Gastrocnemius medialis (tissue), 4 donors: ENCODE data around the gene GCHFR. TPM values are rescaled to one million over a fixed set of nuclear protein-coding genes. Genes with fewer than 3 reads are reported as not detected.
A peak's percentile ranks its signal among the peaks of the same experiment; 100 is the strongest.

Source experiments
- ATAC-seq, 2 donors: fragments of 150-250 bp; one replicate each; pipeline ENCODE4 v1.9.1; 2016
- DNase-seq, 2 donors: peaks; one replicate each; pipeline ENCODE4 v3.0.0-alpha.2; 2019
- H3K27ac ChIP-seq, 4 donors: fragments of 200-600 bp; sonication (generic); 1 replicate in 1 of 4; 2 replicates in 3 of 4; pipeline ENCODE4 v1.5.1; 2016 to 2018; ENCODE audit warnings: mild to moderate bottlenecking in 2 of 4, moderate library complexity in 1 of 4
- H3K27me3 ChIP-seq, 3 donors: fragments of 200-600 bp; sonication (generic) in 2 of 3; 1 replicate in 1 of 3; 2 replicates in 2 of 3; pipeline versions ENCODE4 v1.5.1 to v1.6.0; 2016 to 2019; ENCODE audit warnings: mild to moderate bottlenecking in 1 of 3, moderate library complexity in 1 of 3
- H3K36me3 ChIP-seq, 2 donors: fragments of 200-600 bp; sonication (generic) in 1 of 2; one replicate each; pipeline ENCODE4 v1.5.1; 2017 to 2018
- H3K4me1 ChIP-seq, 2 donors: fragments of 200-600 bp; sonication (generic) in 1 of 2; one replicate each; pipeline ENCODE4 v1.5.1; 2016 to 2017; ENCODE audit warnings: mild to moderate bottlenecking in 2 of 2
- H3K4me3 ChIP-seq, 4 donors: fragments of 200-600 bp; sonication (generic) in 3 of 4; 1 replicate in 1 of 4; 2 replicates in 3 of 4; pipeline ENCODE4 v1.5.1; 2016 to 2019; ENCODE audit warnings: mild to moderate bottlenecking in 2 of 4
- H3K9me3 ChIP-seq, 3 donors: fragments of 200-600 bp; sonication (generic) in 2 of 3; 1 replicate in 1 of 3; 2 replicates in 2 of 3; pipeline ENCODE4 v1.5.1; 2016 to 2019
- CTCF ChIP-seq, 5 experiments: fragments of 450-650 bp in 3 of 5; fragments of 200-600 bp in 2 of 5; sonication (generic) in 2 of 5; IDR thresholded peaks in 4 of 5; conservative IDR thresholded peaks in 1 of 5; 1 replicate in 4 of 5; 2 replicates in 1 of 5; pipeline ENCODE4 v1.5.1; 2016 to 2019; ENCODE audit warnings: antibody characterized with exemption in 5 of 5, mild to moderate bottlenecking in 3 of 5, moderate library complexity in 3 of 5
- POLR2A ChIP-seq, 2 donors: fragments of 450-650 bp; IDR thresholded peaks; one replicate each; pipeline ENCODE4 v1.6.1; 2017; ENCODE audit warnings: antibody characterized with exemption in 2 of 2, mild to moderate bottlenecking in 2 of 2, moderate library complexity in 2 of 2
- in situ Hi-C, 4 donors: fragments of 200-750 bp; cut with MboI; loops; one replicate each; pipeline versions ENCODE4 v1.15.0 to v1.8.0; 2017; ENCODE audit warnings: low sequenced_read_pairs in 4 of 4
- intact Hi-C: fragments of 100-400 bp; cut with DNase I; formaldehyde crosslinking; loops from one replicate; pipeline ENCODE4 v1.15.1; 2023; ENCODE audit warnings: low total_unique reads
- total RNA-seq, 4 donors: library from RNA; depleted of rRNA; stranded (reverse); fragments of >200 nt; gene quantifications; one replicate each; pipeline versions ENCODE4 v1.1.0 to v1.2.3, GENCODE V29; 2016

GCHFR gene
- total RNA-seq, 4 donors from 2014 or later, result 0.49 to 16.9 (median 14.4) TPM

DNA sequence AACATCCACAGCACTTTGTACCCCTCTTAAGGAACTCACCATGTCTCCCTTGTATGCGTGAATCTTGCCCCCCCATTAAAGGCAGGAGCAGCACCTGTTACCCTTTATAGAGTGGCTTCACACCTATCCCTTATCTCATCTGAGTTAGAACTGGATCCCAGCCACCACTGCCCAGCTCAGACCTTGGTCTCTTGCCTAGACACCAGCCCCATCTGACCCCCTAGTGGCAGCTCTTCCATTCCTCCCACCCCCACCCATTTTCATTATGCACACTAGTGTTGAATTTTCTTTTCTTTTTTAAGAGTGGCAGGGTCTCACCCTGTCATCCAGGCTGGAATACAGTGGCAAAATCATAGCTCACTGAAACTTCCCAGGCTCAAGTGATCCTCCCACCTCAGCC lies 39.8 kb downstream of the GCHFR start:
- in situ Hi-C loops, result loop anchor here in 2 of 4 donors (10.0 kb wide), 1 partner anchor 49 kb away; the partner anchor contains the start of gene RMDN3 (in 2 of the 2)
- H3K9me3 ChIP-seq, result no peaks in the 10 kb centered on the region
- intact Hi-C loops, result loop anchor here (10.0 kb wide), 2 partner anchors 91 to 209 kb away; partner anchors contain the start of genes KNL1 and VPS18
- no peaks in the 10 kb centered on the region for H3K27me3 ChIP-seq
- no peak for DNase-seq
- H3K27ac ChIP-seq, result no peak overlapping the region
- no peak overlapping the region for H3K4me3 ChIP-seq
- TF ChIP-seq CTCF (IDR thresholded peaks at IDR 0.05 in 4 of 5, conservative IDR thresholded peaks at IDR 0.05 in 1 of 5) (no peak), POLR2A (IDR thresholded peaks at IDR 0.05) (no peak)
- H3K36me3 ChIP-seq, result no peaks in the 10 kb centered on the region
- H3K4me1 ChIP-seq, result peaks cover 22 to 44% of the 10 kb centered on the region in 2 donors
- ATAC-seq, result no peak

DNA sequence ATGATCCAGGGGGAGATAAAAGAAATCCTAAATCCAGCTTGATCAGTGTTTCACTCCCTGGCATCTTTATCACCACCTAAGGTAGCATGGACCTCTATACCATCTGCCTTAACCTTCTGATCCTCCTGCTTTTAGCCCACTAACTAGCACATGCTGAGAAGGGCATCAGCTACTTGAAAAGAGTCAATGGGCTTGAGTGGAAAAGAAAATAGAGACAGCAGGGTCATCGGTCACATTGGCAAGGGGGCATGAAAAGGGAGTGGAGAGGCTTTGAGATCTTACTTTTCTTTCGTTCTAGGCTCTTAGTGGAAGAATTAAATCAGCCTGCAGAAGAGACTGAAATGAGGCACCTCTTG lies 42.8 kb downstream of the GCHFR start:
- no peak for TF ChIP-seq CTCF (IDR thresholded peaks at IDR 0.05 in 4 of 5, conservative IDR thresholded peaks at IDR 0.05 in 1 of 5)
- TF ChIP-seq POLR2A (IDR thresholded peaks at IDR 0.05), result no peak
- H3K27me3 ChIP-seq, result no peaks in the 10 kb centered on the region
- in situ Hi-C loops, result loop anchor here in 2 of 4 donors (10.0 kb wide), 1 partner anchor 52 kb away; the partner anchor contains the start of gene RMDN3 (in 2 of the 2)
- peak overlapping the region; percentile 87 to 100 (median 94) for H3K4me3 ChIP-seq
- H3K4me1 ChIP-seq, result peaks cover 19 to 40% of the 10 kb centered on the region in 2 donors
- intact Hi-C loops, result loop anchor here (1.0 to 10.0 kb wide), 4 partner anchors 44 to 212 kb away; partner anchors contain the start of genes GCHFR, KNL1, RAD51 and VPS18
- no peaks in the 10 kb centered on the region for H3K9me3 ChIP-seq
- DNase-seq (no peak), ATAC-seq (no peak)
- peak overlapping the region; percentile 96 to 100 (median 97) for H3K27ac ChIP-seq
- H3K36me3 ChIP-seq, result peaks cover 0 to 19% of the 10 kb centered on the region in 2 donors

GRCh38 chr15:40807028-40807887 lies 43.4 kb downstream of the GCHFR start, which contains the start of the genes DNAJC17 and ZFYVE19:
Gene DNAJC17 (minus strand): TSS chr15:40807473. CDS start chr15:40807446, 27 bp downstream.
Gene ZFYVE19 (plus strand): TSS chr15:40807089. CDS start chr15:40807590, 501 bp downstream.
- intact Hi-C loops, result loop anchor here (1.0 to 10.0 kb wide), 4 partner anchors 45 to 212 kb away; partner anchors contain the start of genes GCHFR, KNL1, RAD51 and VPS18
- DNase-seq (peak; percentile 97), ATAC-seq (peak; percentile 98 to 99)
- Histone ChIP-seq H3K4me3 (peak within 1 kb of the TSS; percentile 87 to 100 (median 94)), H3K27ac (peak within 1 kb of the TSS; percentile 96 to 100 (median 97)), H3K9me3 (no peaks in the 10 kb centered on the region), H3K27me3 (no peaks in the 10 kb centered on the region), H3K4me1 (peaks cover 19 to 34% of the 10 kb centered on the region in 2 donors), H3K36me3 (peaks cover 0 to 19% of the 10 kb centered on the region in 2 donors)
- in situ Hi-C loops, result loop anchor here in 2 of 4 donors (10.0 kb wide), 1 partner anchor 52 kb away; the partner anchor contains the start of gene RMDN3 (in 2 of the 2)
- TF ChIP-seq CTCF (IDR thresholded peaks at IDR 0.05 in 4 of 5, conservative IDR thresholded peaks at IDR 0.05 in 1 of 5) (peak in 1 of 5 experiments; percentile 30), POLR2A (IDR thresholded peaks at IDR 0.05) (peak; percentile 62 to 66)

- DNase-seq, result no peak
- Histone ChIP-seq H3K9me3 (no peaks in the 10 kb centered on the region), H3K27me3 (no peaks in the 10 kb centered on the region), H3K27ac (peak overlapping the region; percentile 96 to 100 (median 97)), H3K4me1 (peaks cover 14 to 28% of the 10 kb centered on the region in 2 donors), H3K4me3 (peak overlapping the region; percentile 87 to 100 (median 94)), H3K36me3 (peaks cover 0 to 19% of the 10 kb centered on the region in 2 donors)
- no peak for ATAC-seq
- in situ Hi-C loops, result loop anchor here in 2 of 4 donors (10.0 kb wide), 1 partner anchor 53 kb away; the partner anchor contains the start of gene RMDN3 (in 2 of the 2)
- TF ChIP-seq CTCF (IDR thresholded peaks at IDR 0.05 in 4 of 5, conservative IDR thresholded peaks at IDR 0.05 in 1 of 5), result no peak
- TF ChIP-seq POLR2A (IDR thresholded peaks at IDR 0.05), result no peak
- intact Hi-C loops, result loop anchor here (1.0 to 10.0 kb wide), 4 partner anchors 46 to 213 kb away; partner anchors contain the start of genes GCHFR, KNL1, RAD51 and VPS18
Observed at GRCh38 chr15:40807888-40808461, 44.1 kb downstream of the GCHFR start.
